ENCODE data around the gene ST6GALNAC3.

Gene ST6GALNAC3

GRCh38 chr1:76473591-76473990 lies 399.0 kb downstream of the ST6GALNAC3 start:
- no peak for TF ChIP-seq ZNF792 (tag by site-specific recombination; IDR thresholded peaks at IDR 0.05)
- no peak for TF ChIP-seq ZBTB17 (tag by site-specific recombination; IDR thresholded peaks at IDR 0.05)
- TF ChIP-seq ZNF112 (tag by site-specific recombination; IDR thresholded peaks at IDR 0.05) = no peak

DNA sequence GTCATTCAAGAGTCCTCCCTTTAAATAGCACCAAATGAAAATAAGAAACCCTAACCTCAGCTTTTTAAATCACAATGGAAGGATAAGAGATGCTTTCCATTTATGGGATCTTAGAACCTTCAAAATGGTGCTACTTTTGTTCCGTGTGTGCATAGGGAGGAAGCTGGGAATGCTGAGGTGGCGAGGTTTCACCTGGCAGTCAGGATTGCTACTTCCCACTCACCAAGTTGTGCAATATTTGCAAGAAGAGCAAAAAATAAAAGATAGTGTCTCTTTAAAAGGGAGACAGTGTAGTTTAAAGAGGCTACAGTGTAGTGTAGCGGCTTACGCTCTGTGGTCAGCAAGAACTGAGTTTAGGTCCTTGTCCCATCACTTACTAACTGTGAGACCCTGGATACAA lies 400.4 kb downstream of the ST6GALNAC3 start:
- H3K4me1 ChIP-seq (ENCODE audit: control insufficient read depth, insufficient read depth, low read length) = no peaks in the 10 kb centered on the region
- no peaks in the 10 kb centered on the region for H3K36me3 ChIP-seq (ENCODE audit: control insufficient read depth in 2 of 2, insufficient read depth in 1 of 2, low read length in 2 of 2)
- POLR2A ChIA-PET = no interaction called here
- no peak for TF ChIP-seq HOXA7 (CRISPR knock-in tag; IDR thresholded peaks at IDR 0.05; ENCODE audit: borderline replicate concordance)
- TF ChIP-seq ZNF433 (tag by site-specific recombination; IDR thresholded peaks at IDR 0.05; ENCODE audit: low read depth) = no peak
- no peak for TF ChIP-seq ZNF155 (tag by site-specific recombination; IDR thresholded peaks at IDR 0.05)
- no peak for TF ChIP-seq ZNF692 (tag by site-specific recombination; IDR thresholded peaks at IDR 0.05)
- no peak for TF ChIP-seq ZNF626 (tag by site-specific recombination; IDR thresholded peaks at IDR 0.05)
- CTCF ChIA-PET = interaction anchor here (0.7 kb wide), 1 partner anchor 23 kb away, joined by 5 read pairs; no protein-coding TSS in a partner anchor
- no peak overlapping the region for H3K4me3 ChIP-seq (ENCODE audit: low read depth, low read length)
- H3K27ac ChIP-seq (ENCODE audit: extremely low read depth, low read depth, low read length) = no peak overlapping the region
- no peaks in the 10 kb centered on the region for H3K9me3 ChIP-seq (ENCODE audit: control insufficient read depth, insufficient read depth, low read depth, low read length)

More at GRCh38 chr1:76473591-76473990, 399.0 kb downstream of the ST6GALNAC3 start:
- H3K27ac ChIP-seq (ENCODE audit: extremely low read depth, low read depth, low read length) = no peak overlapping the region
- H3K4me3 ChIP-seq (ENCODE audit: low read depth, low read length) = no peak overlapping the region
- POLR2A ChIA-PET = no interaction called here
- H3K4me1 ChIP-seq (ENCODE audit: control insufficient read depth, insufficient read depth, low read length) = no peaks in the 10 kb centered on the region
- CTCF ChIA-PET = interaction anchor here (0.6 kb wide), 1 partner anchor 8 kb away, joined by 3 read pairs; no protein-coding TSS in a partner anchor
- no peaks in the 10 kb centered on the region for H3K9me3 ChIP-seq (ENCODE audit: control insufficient read depth, insufficient read depth, low read depth, low read length)
- H3K36me3 ChIP-seq (ENCODE audit: control insufficient read depth in 2 of 2, insufficient read depth in 1 of 2, low read length in 2 of 2) = no peaks in the 10 kb centered on the region

- no peak overlapping the region for H3K27ac ChIP-seq (ENCODE audit: extremely low read depth, low read depth, low read length)
- ChIA-PET POLR2A (no interaction called here), CTCF (no interaction called here)
- H3K4me3 ChIP-seq (ENCODE audit: low read depth, low read length) = no peak overlapping the region
- H3K36me3 ChIP-seq (ENCODE audit: control insufficient read depth in 2 of 2, insufficient read depth in 1 of 2, low read length in 2 of 2) = no peaks in the 10 kb centered on the region
- TF ChIP-seq, protein P1, sequence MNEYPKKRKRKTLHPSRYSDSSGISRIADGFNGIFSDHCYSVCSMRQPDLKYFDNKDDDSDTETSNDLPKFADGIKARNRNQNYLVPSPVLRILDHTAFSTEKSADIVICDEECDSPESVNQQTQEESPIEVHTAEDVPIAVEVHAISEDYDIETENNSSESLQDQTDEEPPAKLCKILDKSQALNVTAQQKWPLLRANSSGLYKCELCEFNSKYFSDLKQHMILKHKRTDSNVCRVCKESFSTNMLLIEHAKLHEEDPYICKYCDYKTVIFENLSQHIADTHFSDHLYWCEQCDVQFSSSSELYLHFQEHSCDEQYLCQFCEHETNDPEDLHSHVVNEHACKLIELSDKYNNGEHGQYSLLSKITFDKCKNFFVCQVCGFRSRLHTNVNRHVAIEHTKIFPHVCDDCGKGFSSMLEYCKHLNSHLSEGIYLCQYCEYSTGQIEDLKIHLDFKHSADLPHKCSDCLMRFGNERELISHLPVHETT (tag by site-specific recombination; IDR thresholded peaks at IDR 0.05) = no peak
- TF ChIP-seq ZNF843 (tag by site-specific recombination; IDR thresholded peaks at IDR 0.05) = no peak
- H3K4me1 ChIP-seq (ENCODE audit: control insufficient read depth, insufficient read depth, low read length) = no peaks in the 10 kb centered on the region
- H3K9me3 ChIP-seq (ENCODE audit: control insufficient read depth, insufficient read depth, low read depth, low read length) = no peaks in the 10 kb centered on the region
Measured at GRCh38 chr1:76477156-76477555, 402.6 kb downstream of the ST6GALNAC3 start.

DNA sequence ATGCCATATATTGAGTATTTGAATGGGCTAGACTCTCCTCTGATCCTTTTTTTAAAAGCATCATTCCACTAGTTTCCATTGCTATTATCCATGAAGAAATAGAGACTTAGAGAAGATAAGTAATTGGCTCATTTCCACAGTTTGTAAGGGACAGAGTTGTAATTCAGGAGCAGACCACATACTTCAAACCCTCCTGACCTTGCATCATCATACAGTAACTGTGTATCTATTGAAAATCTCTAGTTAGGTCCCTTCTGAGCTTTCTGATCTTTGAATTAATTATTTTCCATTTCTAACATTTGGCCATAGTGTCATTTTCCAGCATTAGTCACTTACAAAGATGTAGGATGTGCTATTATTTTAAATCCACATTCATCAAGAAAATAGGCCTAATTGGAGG lies 406.3 kb downstream of the ST6GALNAC3 start:
- H3K4me1 ChIP-seq (ENCODE audit: control insufficient read depth, insufficient read depth, low read length) = no peaks in the 10 kb centered on the region
- ChIA-PET POLR2A (no interaction called here), CTCF (no interaction called here)
- no peak overlapping the region for H3K4me3 ChIP-seq (ENCODE audit: low read depth, low read length)
- H3K27ac ChIP-seq (ENCODE audit: extremely low read depth, low read depth, low read length) = no peak overlapping the region
- no peaks in the 10 kb centered on the region for H3K9me3 ChIP-seq (ENCODE audit: control insufficient read depth, insufficient read depth, low read depth, low read length)
- H3K36me3 ChIP-seq (ENCODE audit: control insufficient read depth in 2 of 2, insufficient read depth in 1 of 2, low read length in 2 of 2) = no peaks in the 10 kb centered on the region
- TF ChIP-seq ZNF704 (tag by site-specific recombination; IDR thresholded peaks at IDR 0.05) (no peak), ZNF248 (tag by site-specific recombination; IDR thresholded peaks at IDR 0.05) (no peak), ZFP3 (tag by site-specific recombination; IDR thresholded peaks at IDR 0.05; ENCODE audit: low read depth) (no peak), ZNF292 (tag by site-specific recombination; IDR thresholded peaks at IDR 0.05; ENCODE audit: borderline replicate concordance, low read depth) (no peak), ZNF701 (tag by site-specific recombination; IDR thresholded peaks at IDR 0.05) (no peak), ZNF146 (tag by site-specific recombination; IDR thresholded peaks at IDR 0.05) (no peak), ZNF629 (tag by site-specific recombination; IDR thresholded peaks at IDR 0.05) (no peak), ZNF776 (tag by site-specific recombination; IDR thresholded peaks at IDR 0.05; ENCODE audit: borderline replicate concordance) (no peak)
- TF ChIP-seq, protein P2, sequence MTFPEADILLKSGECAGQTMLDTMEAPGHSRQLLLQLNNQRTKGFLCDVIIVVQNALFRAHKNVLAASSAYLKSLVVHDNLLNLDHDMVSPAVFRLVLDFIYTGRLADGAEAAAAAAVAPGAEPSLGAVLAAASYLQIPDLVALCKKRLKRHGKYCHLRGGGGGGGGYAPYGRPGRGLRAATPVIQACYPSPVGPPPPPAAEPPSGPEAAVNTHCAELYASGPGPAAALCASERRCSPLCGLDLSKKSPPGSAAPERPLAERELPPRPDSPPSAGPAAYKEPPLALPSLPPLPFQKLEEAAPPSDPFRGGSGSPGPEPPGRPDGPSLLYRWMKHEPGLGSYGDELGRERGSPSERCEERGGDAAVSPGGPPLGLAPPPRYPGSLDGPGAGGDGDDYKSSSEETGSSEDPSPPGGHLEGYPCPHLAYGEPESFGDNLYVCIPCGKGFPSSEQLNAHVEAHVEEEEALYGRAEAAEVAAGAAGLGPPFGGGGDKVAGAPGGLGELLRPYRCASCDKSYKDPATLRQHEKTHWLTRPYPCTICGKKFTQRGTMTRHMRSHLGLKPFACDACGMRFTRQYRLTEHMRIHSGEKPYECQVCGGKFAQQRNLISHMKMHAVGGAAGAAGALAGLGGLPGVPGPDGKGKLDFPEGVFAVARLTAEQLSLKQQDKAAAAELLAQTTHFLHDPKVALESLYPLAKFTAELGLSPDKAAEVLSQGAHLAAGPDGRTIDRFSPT (tag by site-specific recombination; IDR thresholded peaks at IDR 0.05) = no peak
- TF ChIP-seq, protein P3, sequence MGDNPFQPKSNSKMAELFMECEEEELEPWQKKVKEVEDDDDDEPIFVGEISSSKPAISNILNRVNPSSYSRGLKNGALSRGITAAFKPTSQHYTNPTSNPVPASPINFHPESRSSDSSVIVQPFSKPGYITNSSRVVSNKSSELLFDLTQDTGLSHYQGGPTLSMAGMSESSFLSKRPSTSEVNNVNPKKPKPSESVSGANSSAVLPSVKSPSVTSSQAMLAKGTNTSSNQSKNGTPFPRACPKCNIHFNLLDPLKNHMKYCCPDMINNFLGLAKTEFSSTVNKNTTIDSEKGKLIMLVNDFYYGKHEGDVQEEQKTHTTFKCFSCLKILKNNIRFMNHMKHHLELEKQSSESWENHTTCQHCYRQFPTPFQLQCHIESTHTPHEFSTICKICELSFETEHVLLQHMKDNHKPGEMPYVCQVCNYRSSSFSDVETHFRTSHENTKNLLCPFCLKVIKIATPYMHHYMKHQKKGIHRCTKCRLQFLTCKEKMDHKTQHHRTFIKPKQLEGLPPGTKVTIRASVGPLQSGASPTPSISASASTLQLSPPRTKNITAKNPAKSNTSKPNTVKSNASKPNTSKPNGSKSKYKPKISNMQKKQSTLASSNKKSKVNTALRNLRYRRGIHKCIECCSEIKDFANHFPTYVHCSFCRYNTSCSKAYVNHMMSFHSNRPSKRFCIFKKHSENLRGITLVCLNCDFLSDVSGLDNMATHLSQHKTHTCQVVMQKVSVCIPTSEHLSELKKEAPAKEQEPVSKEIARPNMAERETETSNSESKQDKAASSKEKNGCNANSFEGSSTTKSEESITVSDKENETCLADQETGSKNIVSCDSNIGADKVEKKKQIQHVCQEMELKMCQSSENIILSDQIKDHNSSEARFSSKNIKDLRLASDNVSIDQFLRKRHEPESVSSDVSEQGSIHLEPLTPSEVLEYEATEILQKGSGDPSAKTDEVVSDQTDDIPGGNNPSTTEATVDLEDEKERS (tag by site-specific recombination; IDR thresholded peaks at IDR 0.05) = no peak

Measured in HEK293 (cell line).